Right lung (tissue), 5 donors: Measurements from ENCODE around the gene SH3D19. TPM values are rescaled to one million over a fixed set of nuclear protein-coding genes. Genes with fewer than 3 reads are reported as not detected.
"Not testable (repeated sequence)": the region's sequence is repeated elsewhere in the genome, so short reads cannot be mapped to it uniquely, and the experiment has no call there.

Source experiments
- DNase-seq, 2 donors: peaks; one replicate each; pipeline ENCODE4 v3.0.0-alpha.2; 2013
- polyA plus RNA-seq, 5 donors: library from polyadenylated mRNA; unstranded; fragments of 120-200 nt; gene quantifications; one replicate each; pipeline versions ENCODE4 v1.2.1 to v1.2.3, GENCODE V29; 2013; ENCODE audit warnings: inconsistent platforms in 1 of 5, low replicate concordance in 1 of 5; ENCODE audit not compliant: insufficient read length in 5 of 5, insufficient read depth in 1 of 5

Gene SH3D19
- polyA plus RNA-seq, 5 donors, result 41.0 to 63.1 (median 54.0) TPM

- DNase-seq, result no peak
These were observed 224.9 kb downstream of the SH3D19 start for GRCh38 chr4:151100531-151100930.

- no peak for DNase-seq
These were observed 225.4 kb downstream of the SH3D19 start for GRCh38 chr4:151099976-151100417.

GRCh38 chr4:151099229-151099975, 226.0 kb downstream of the SH3D19 start, which contains the start of gene RPS3A:
Gene RPS3A, plus strand, starts transcription at chr4:151099628. Its CDS starts 25 bp downstream, at chr4:151099653.
- DNase-seq, result peak; percentile 98

- DNase-seq, result no peak
These were observed 226.5 kb downstream of the SH3D19 start for GRCh38 chr4:151098979-151099228.

GRCh38 chr4:151097759-151098158, 227.6 kb downstream of the SH3D19 start:
- DNase-seq, result no peak

GRCh38 chr4:151095142-151095541, 230.3 kb downstream of the SH3D19 start:
- DNase-seq, result no peak

GRCh38 chr4:151094290-151094751, 231.1 kb downstream of the SH3D19 start:
- no peak for DNase-seq

- DNase-seq, result no peak
These were observed 232.2 kb downstream of the SH3D19 start for GRCh38 chr4:151093203-151093602.

GRCh38 chr4:151092488-151092887, 232.9 kb downstream of the SH3D19 start:
- DNase-seq, result no peak

- no peak for DNase-seq
These were observed 234.4 kb downstream of the SH3D19 start for GRCh38 chr4:151091047-151091446.

GRCh38 chr4:151087467-151087866, 237.9 kb downstream of the SH3D19 start:
- DNase-seq, result no peak

GRCh38 chr4:151077978-151078377, 247.4 kb downstream of the SH3D19 start:
- not testable (repeated sequence) for DNase-seq

GRCh38 chr4:151074416-151074916, 250.9 kb downstream of the SH3D19 start:
- DNase-seq, result no peak

Other genes with a start within 250 kb of the SH3D19 start
- 1,000 to 10,000 TPM; 4,778 to 6,451 (median 5,352) TPM for gene RPS3A, start 226.0 kb downstream of the SH3D19 start, polyA plus RNA-seq
- under 1 TPM in 1 of 5 donors, not detected in 4; 0.20 TPM for gene PRSS48, start 48.4 kb downstream of the SH3D19 start, polyA plus RNA-seq
- gene FHIP1A, start 83.6 kb upstream of the SH3D19 start, polyA plus RNA-seq, result 1 to 10 TPM; 2.6 to 6.9 (median 5.6) TPM